Caco-2 (cell line): ENCODE results near the gene NOL4L. TPM values are rescaled to one million over a fixed set of nuclear protein-coding genes. Genes with fewer than 3 reads are reported as not detected.

Experiments used
- BruUV-seq: library from RNA; stranded (reverse); fragments of 400-500 nt; replicated peaks from 2 replicates; lab custom pipeline; 2021; lab: Mats Ljungman, UMichigan
- CTCF ChIA-PET: fragments of 300-600 bp; sonication (Branson Sonifier 250); formaldehyde crosslinking; loops from one replicate; lab custom pipeline; 2022; ENCODE audit warnings: antibody characterized with exemption; lab: Charles Lee
- POLR2A ChIA-PET: fragments of 300-600 bp; sonication (Branson Sonifier 250); formaldehyde crosslinking; loops from one replicate; lab custom pipeline; 2022; ENCODE audit warnings: antibody characterized with exemption; lab: Charles Lee
- DNase-seq, 2 experiments: peaks; one replicate each; pipeline versions ENCODE4 v3.0.0 to v3.0.0-alpha.2; 2020 to 2022
- H3K27me3 ChIP-seq: replicated peaks from 2 replicates; pipeline ENCODE4 v1.6.0; 2011; ENCODE audit warnings: low read length; ENCODE audit not compliant: control insufficient read depth, insufficient read depth
- H3K36me3 ChIP-seq: 2 replicates; pipeline ENCODE4 v1.5.1; 2011; ENCODE audit warnings: low read length; ENCODE audit not compliant: control insufficient read depth, insufficient read depth
- H3K4me1 ChIP-seq: fragments of 250-450 bp; sonication (Bioruptor Pico); 2 replicates; pipeline ENCODE4 v1.5.1; 2020; ENCODE audit warnings: mild to moderate bottlenecking
- H3K4me3 ChIP-seq: 2 replicates; pipeline ENCODE4 v1.5.1; 2011; ENCODE audit warnings: low read depth, mild to moderate bottlenecking, control low read depth, low read length
- H3K9me3 ChIP-seq: fragments of 250-450 bp; sonication (Bioruptor Pico); 2 replicates; pipeline ENCODE4 v1.5.1; 2020; ENCODE audit warnings: mild to moderate bottlenecking, moderate library complexity
- H3K27ac Mint-ChIP-seq: one replicate; pipeline ENCODE4 v1.8.0; 2022; ENCODE audit warnings: mixed read lengths; ENCODE audit not compliant: unreplicated experiment
- H3K27me3 Mint-ChIP-seq: one replicate; pipeline ENCODE4 v1.8.0; 2022; ENCODE audit warnings: mixed read lengths; ENCODE audit not compliant: insufficient read depth, unreplicated experiment
- H3K36me3 Mint-ChIP-seq: one replicate; pipeline ENCODE4 v1.8.0; 2022; ENCODE audit warnings: mild to moderate bottlenecking, mixed read lengths; ENCODE audit not compliant: insufficient read depth, unreplicated experiment
- H3K4me1 Mint-ChIP-seq: one replicate; pipeline ENCODE4 v1.8.0; 2022; ENCODE audit warnings: low read depth, mixed read lengths; ENCODE audit not compliant: unreplicated experiment
- H3K4me3 Mint-ChIP-seq: one replicate; pipeline ENCODE4 v1.8.0; 2022; ENCODE audit warnings: mild to moderate bottlenecking, moderate library complexity, mixed read lengths; ENCODE audit not compliant: unreplicated experiment
- H3K9me3 Mint-ChIP-seq: one replicate; pipeline ENCODE4 v1.8.0; 2022; ENCODE audit warnings: mixed read lengths; ENCODE audit not compliant: unreplicated experiment
- CTCF ChIP-seq, 2 experiments: fragments of 200-600 bp in 1 of 2; IDR thresholded peaks; 1 replicate in 1 of 2; 2 replicates in 1 of 2; pipeline versions ENCODE4 v1.5.1 to v1.8.0; 2011 to 2022; ENCODE audit warnings: antibody characterized with exemption in 1 of 2, control low read depth in 1 of 2, inconsistent platforms in 1 of 2, low read depth in 1 of 2, low read length in 1 of 2, mild to moderate bottlenecking in 1 of 2, moderate library complexity in 1 of 2; ENCODE audit not compliant: insufficient read depth in 1 of 2, severe bottlenecking in 1 of 2, unreplicated experiment in 1 of 2
- intact Hi-C: fragments of 100-400 bp; cut with micrococcal nuclease; formaldehyde crosslinking; loops from one replicate; pipeline ENCODE4 v1.10.0; 2022; ENCODE audit not compliant: unreplicated experiment
- total RNA-seq: library from RNA; stranded (reverse); gene quantifications from 2 replicates; pipeline ENCODE4 v1.2.3, GENCODE V29; 2022

NOL4L gene
- total RNA-seq, 1 experiment from 2014 or later, result 80.9 TPM

- intact Hi-C loops, result no loop called here
- H3K4me1 Mint-ChIP-seq, result peaks cover 4% of the 10 kb centered on the region
- Histone ChIP-seq H3K4me1 (no peaks in the 10 kb centered on the region), H3K9me3 (no peaks in the 10 kb centered on the region), H3K27me3 (no peaks in the 10 kb centered on the region), H3K36me3 (peaks cover 14% of the 10 kb centered on the region), H3K4me3 (no peak overlapping the region)
- no peak for DNase-seq
- no TSS peak for BruUV-seq
- peaks cover 80% of the 10 kb centered on the region for H3K36me3 Mint-ChIP-seq
- H3K4me3 Mint-ChIP-seq, result no peak overlapping the region
- H3K27me3 Mint-ChIP-seq, result no peaks in the 10 kb centered on the region
- ChIA-PET CTCF (interaction anchor here (0.6 to 0.7 kb wide), 3 partner anchors 23 to 145 kb away, joined by 3 read pairs; no protein-coding TSS in a partner anchor), POLR2A (no interaction called here)
- H3K27ac Mint-ChIP-seq, result no peak overlapping the region
- H3K9me3 Mint-ChIP-seq, result no peaks in the 10 kb centered on the region
- TF ChIP-seq CTCF (IDR thresholded peaks at IDR 0.05; ENCODE audit: insufficient read depth in 1 of 2, low read depth in 1 of 2, low read length in 1 of 2, severe bottlenecking in 1 of 2, unreplicated experiment in 1 of 2), result no peak
These were observed 131.5 kb downstream of the NOL4L start for GRCh38 chr20:32453467-32454163.

- BruUV-seq, result no TSS peak
- H3K27me3 Mint-ChIP-seq, result no peaks in the 10 kb centered on the region
- intact Hi-C loops, result no loop called here
- no peaks in the 10 kb centered on the region for H3K4me1 Mint-ChIP-seq
- no peak for TF ChIP-seq CTCF (IDR thresholded peaks at IDR 0.05; ENCODE audit: insufficient read depth in 1 of 2, low read depth in 1 of 2, low read length in 1 of 2, severe bottlenecking in 1 of 2, unreplicated experiment in 1 of 2)
- H3K36me3 Mint-ChIP-seq, result peaks cover 80% of the 10 kb centered on the region
- Histone ChIP-seq H3K27me3 (no peaks in the 10 kb centered on the region), H3K4me1 (no peaks in the 10 kb centered on the region), H3K36me3 (peaks cover 16% of the 10 kb centered on the region), H3K4me3 (no peak overlapping the region), H3K9me3 (no peaks in the 10 kb centered on the region)
- ChIA-PET POLR2A (no interaction called here), CTCF (interaction anchor here (0.6 kb wide), 1 partner anchor 32 kb away, joined by 3 read pairs; no protein-coding TSS in a partner anchor)
- peak overlapping the region; percentile 17 for H3K27ac Mint-ChIP-seq
- DNase-seq, result no peak
- H3K9me3 Mint-ChIP-seq, result no peaks in the 10 kb centered on the region
- no peak overlapping the region for H3K4me3 Mint-ChIP-seq
These were observed 132.2 kb downstream of the NOL4L start for GRCh38 chr20:32452776-32453466.

GRCh38 chr20:32451682-32452461 lies 133.3 kb downstream of the NOL4L start:
- H3K4me3 ChIP-seq, result no peak overlapping the region
- BruUV-seq, result no TSS peak
- H3K9me3 Mint-ChIP-seq, result no peaks in the 10 kb centered on the region
- H3K9me3 ChIP-seq, result no peaks in the 10 kb centered on the region
- TF ChIP-seq CTCF (IDR thresholded peaks at IDR 0.05; ENCODE audit: insufficient read depth in 1 of 2, low read depth in 1 of 2, low read length in 1 of 2, severe bottlenecking in 1 of 2, unreplicated experiment in 1 of 2), result peak in 1 of 2 experiments; percentile 22
- ChIA-PET POLR2A (no interaction called here), CTCF (interaction anchor here (0.7 to 1.2 kb wide), 3 partner anchors 14 to 201 kb away, joined by 3 to 4 read pairs (median 3); no protein-coding TSS in a partner anchor)
- intact Hi-C loops, result no loop called here
- H3K27me3 ChIP-seq, result no peaks in the 10 kb centered on the region
- H3K27me3 Mint-ChIP-seq, result no peaks in the 10 kb centered on the region
- peaks cover 17% of the 10 kb centered on the region for H3K36me3 ChIP-seq
- H3K36me3 Mint-ChIP-seq, result peaks cover 88% of the 10 kb centered on the region
- no peak overlapping the region for H3K4me3 Mint-ChIP-seq
- no peaks in the 10 kb centered on the region for H3K4me1 Mint-ChIP-seq
- H3K4me1 ChIP-seq, result no peaks in the 10 kb centered on the region
- H3K27ac Mint-ChIP-seq, result peak overlapping the region; percentile 17
- peak in 1 of 2 experiments; percentile 51 for DNase-seq
